ENCODE results near the gene ABI3BP.

- TF ChIP-seq CTCF (conservative IDR thresholded peaks at IDR 0.05; ENCODE audit: low read depth in 2 of 2) (no peak), EZH2 (IDR thresholded peaks at IDR 0.05; ENCODE audit: low read depth, unreplicated experiment) (no peak)
Observed at GRCh38 chr3:100954199-100954935, 38.9 kb downstream of the ABI3BP start.

Measured in GM23338 (cell line).